RWPE1 (cell line): ENCODE data around the gene RNF34.

Source experiments
- CTCF ChIA-PET: fragments of 350-600 bp; sonication (Branson Sonifier 250); formaldehyde crosslinking; extraction: SDS; loops from one replicate; lab custom pipeline; 2021; lab: Yijun Ruan, JAX
- POLR2A ChIA-PET: fragments of 400-600 bp; formaldehyde crosslinking; extraction: SDS; loops from one replicate; lab custom pipeline; 2020; ENCODE audit warnings: antibody characterized with exemption; ENCODE audit not compliant: low non-redundant PET; lab: Yijun Ruan, JAX
- DNase-seq: peaks from one replicate; pipeline ENCODE4 v3.0.0; 2012; ENCODE audit warnings: low spot score
- H3K27ac ChIP-seq: fragments of 450-650 bp; 2 replicates; pipeline ENCODE4 v1.5.1; 2017
- CTCF ChIP-seq: fragments of 450-650 bp; conservative IDR thresholded peaks from 2 replicates; pipeline ENCODE4 v1.5.1; 2017; ENCODE audit warnings: low read depth, mild to moderate bottlenecking

Gene RNF34

GRCh38 chr12:121357331-121357730, 42.6 kb upstream of the RNF34 start:
- ChIA-PET CTCF (no interaction called here), POLR2A (no interaction called here)
- no peak for TF ChIP-seq CTCF
- no peak overlapping the region for H3K27ac ChIP-seq
- DNase-seq = no peak

GRCh38 chr12:121358073-121358472, 41.8 kb upstream of the RNF34 start:
- H3K27ac ChIP-seq = no peak overlapping the region
- ChIA-PET POLR2A (no interaction called here), CTCF (no interaction called here)
- no peak for DNase-seq
- no peak for TF ChIP-seq CTCF

GRCh38 chr12:121364683-121365121, 35.2 kb upstream of the RNF34 start:
- CTCF ChIA-PET = no interaction called here
- POLR2A ChIA-PET = no interaction called here
- no peak for TF ChIP-seq CTCF
- DNase-seq = no peak
- H3K27ac ChIP-seq = no peak overlapping the region

GRCh38 chr12:121365416-121366062, 34.4 kb upstream of the RNF34 start:
- CTCF ChIA-PET = interaction anchor here (0.6 kb wide), 1 partner anchor 84 kb away, joined by 4 read pairs; no protein-coding TSS in a partner anchor
- no peak for TF ChIP-seq CTCF
- DNase-seq = no peak
- POLR2A ChIA-PET = interaction anchor here (0.6 kb wide), 1 partner anchor 32 kb away, joined by 6 read pairs; no protein-coding TSS in a partner anchor
- H3K27ac ChIP-seq = no peak overlapping the region

GRCh38 chr12:121366063-121366459, 33.9 kb upstream of the RNF34 start:
- H3K27ac ChIP-seq = no peak overlapping the region
- POLR2A ChIA-PET = no interaction called here
- CTCF ChIA-PET = interaction anchor here (0.6 kb wide), 1 partner anchor 83 kb away, joined by 4 read pairs; no protein-coding TSS in a partner anchor
- no peak for TF ChIP-seq CTCF
- no peak for DNase-seq

- ChIA-PET CTCF (no interaction called here), POLR2A (no interaction called here)
- TF ChIP-seq CTCF = no peak
- DNase-seq = no peak
- no peak overlapping the region for H3K27ac ChIP-seq
Observed at GRCh38 chr12:121371404-121371803, 28.5 kb upstream of the RNF34 start.
